Activated CD4-positive, alpha-beta T cell treated with anti-CD3 and anti-CD28 coated beads, Interleukin-2, amount 10 ng/mL, durations not matched to agents 7 days and 5 days (primary cell): ENCODE results near the gene SMIM17. TPM values are rescaled to one million over a fixed set of nuclear protein-coding genes. Genes with fewer than 3 reads are reported as not detected.

Experiments
- CTCF ChIA-PET: fragments of 350-600 bp; sonication (Branson Sonifier 250); formaldehyde crosslinking; loops from one replicate; lab custom pipeline; 2021; ENCODE audit warnings: antibody characterized with exemption; lab: Charles Lee
- POLR2A ChIA-PET: fragments of 350-600 bp; sonication (Branson Sonifier 250); formaldehyde crosslinking; loops from one replicate; lab custom pipeline; 2021; ENCODE audit warnings: antibody characterized with exemption; lab: Charles Lee
- DNase-seq: peaks from one replicate; pipeline ENCODE4 v3.0.0-alpha.2; 2020
- H3K27ac Mint-ChIP-seq: one replicate; pipeline ENCODE4 v1.8.0; 2021; ENCODE audit warnings: mild to moderate bottlenecking, moderate library complexity, mixed read lengths
- H3K27me3 Mint-ChIP-seq: one replicate; pipeline ENCODE4 v1.8.0; 2021; ENCODE audit warnings: mixed read lengths
- H3K36me3 Mint-ChIP-seq: one replicate; pipeline ENCODE4 v1.8.0; 2021; ENCODE audit warnings: low read depth, mixed read lengths
- H3K4me1 Mint-ChIP-seq: one replicate; pipeline ENCODE4 v1.8.0; 2021; ENCODE audit warnings: mixed read lengths
- H3K4me3 Mint-ChIP-seq: one replicate; pipeline ENCODE4 v1.8.0; 2021; ENCODE audit warnings: mild to moderate bottlenecking, moderate library complexity, mixed read lengths
- H3K9me3 Mint-ChIP-seq: one replicate; pipeline ENCODE4 v1.8.0; 2021; ENCODE audit warnings: mixed read lengths
- total RNA-seq, 2 experiments: library from RNA; stranded (reverse); gene quantifications; one replicate each; pipeline ENCODE4 v1.2.3, GENCODE V29; 2021

SMIM17 gene
- total RNA-seq: under 1 TPM; 0.20 to 0.25 TPM

GRCh38 chr19:56642711-56643459 is at the start of gene SMIM17:
Gene SMIM17, plus strand, starts transcription at chr19:56643159. Its CDS starts 2,509 bp downstream, at chr19:56645668.
- POLR2A ChIA-PET: no interaction called here
- H3K27me3 Mint-ChIP-seq: no peaks in the 10 kb centered on the region
- CTCF ChIA-PET: interaction anchor here (0.7 kb wide), 1 partner anchor 28 kb away, joined by 3 read pairs; no protein-coding TSS in a partner anchor
- DNase-seq: no peak
- H3K27ac Mint-ChIP-seq: no peak within 1 kb of the TSS
- H3K9me3 Mint-ChIP-seq: peaks cover 44% of the 10 kb centered on the region
- H3K4me1 Mint-ChIP-seq: no peaks in the 10 kb centered on the region
- H3K4me3 Mint-ChIP-seq: no peak within 1 kb of the TSS
- H3K36me3 Mint-ChIP-seq: peaks cover 4% of the 10 kb centered on the region

GRCh38 chr19:56594446-56594782 is 48.5 kb upstream of the SMIM17 start:
- DNase-seq: no peak
- Mint-ChIP-seq H3K27ac (peak overlapping the region; percentile 67), H3K27me3 (no peaks in the 10 kb centered on the region), H3K9me3 (peaks cover 43% of the 10 kb centered on the region), H3K4me1 (peaks cover 18% of the 10 kb centered on the region), H3K36me3 (peaks cover 32% of the 10 kb centered on the region), H3K4me3 (peak overlapping the region; percentile 96)
- ChIA-PET CTCF (no interaction called here), POLR2A (no interaction called here)

GRCh38 chr19:56594783-56595547 is 48.0 kb upstream of the SMIM17 start, which contains the start of gene ZNF71:
Gene ZNF71, plus strand, starts transcription at chr19:56595302. Its CDS starts 6,257 bp downstream, at chr19:56601559.
- H3K27ac Mint-ChIP-seq: peak within 1 kb of the TSS; percentile 89
- H3K9me3 Mint-ChIP-seq: peaks cover 43% of the 10 kb centered on the region
- H3K4me3 Mint-ChIP-seq: peak within 1 kb of the TSS; percentile 96
- no peaks in the 10 kb centered on the region for H3K27me3 Mint-ChIP-seq
- CTCF ChIA-PET: interaction anchor here (0.7 kb wide), 1 partner anchor 248 kb away, joined by 3 read pairs; no protein-coding TSS in a partner anchor
- peak; percentile 90 for DNase-seq
- POLR2A ChIA-PET: no interaction called here
- H3K36me3 Mint-ChIP-seq: peaks cover 32% of the 10 kb centered on the region
- peaks cover 18% of the 10 kb centered on the region for H3K4me1 Mint-ChIP-seq

- DNase-seq: no peak
- POLR2A ChIA-PET: no interaction called here
- Mint-ChIP-seq H3K27me3 (no peaks in the 10 kb centered on the region), H3K36me3 (peaks cover 34% of the 10 kb centered on the region), H3K4me1 (peaks cover 19% of the 10 kb centered on the region), H3K27ac (peak overlapping the region; percentile 89), H3K9me3 (peaks cover 43% of the 10 kb centered on the region), H3K4me3 (peak overlapping the region; percentile 96)
- CTCF ChIA-PET: interaction anchor here (0.7 kb wide), 1 partner anchor 248 kb away, joined by 3 read pairs; no protein-coding TSS in a partner anchor
These were observed 47.4 kb upstream of the SMIM17 start for GRCh38 chr19:56595548-56595899.

- Mint-ChIP-seq H3K4me1 (peaks cover 19% of the 10 kb centered on the region), H3K27ac (no peak overlapping the region), H3K27me3 (no peaks in the 10 kb centered on the region), H3K4me3 (no peak overlapping the region), H3K9me3 (peaks cover 46% of the 10 kb centered on the region), H3K36me3 (peaks cover 46% of the 10 kb centered on the region)
- DNase-seq: no peak
- ChIA-PET POLR2A (no interaction called here), CTCF (no interaction called here)
These were observed 46.3 kb upstream of the SMIM17 start for GRCh38 chr19:56596676-56597075.

- no peak overlapping the region for H3K4me3 Mint-ChIP-seq
- ChIA-PET CTCF (no interaction called here), POLR2A (no interaction called here)
- peaks cover 19% of the 10 kb centered on the region for H3K4me1 Mint-ChIP-seq
- no peaks in the 10 kb centered on the region for H3K27me3 Mint-ChIP-seq
- peaks cover 55% of the 10 kb centered on the region for H3K36me3 Mint-ChIP-seq
- H3K9me3 Mint-ChIP-seq: peaks cover 41% of the 10 kb centered on the region
- DNase-seq: no peak
- H3K27ac Mint-ChIP-seq: no peak overlapping the region
These were observed 45.3 kb upstream of the SMIM17 start for GRCh38 chr19:56597696-56598095.

- no peak for DNase-seq
- no peak overlapping the region for H3K4me3 Mint-ChIP-seq
- ChIA-PET POLR2A (no interaction called here), CTCF (no interaction called here)
- peaks cover 1% of the 10 kb centered on the region for H3K4me1 Mint-ChIP-seq
- H3K9me3 Mint-ChIP-seq: peaks cover 47% of the 10 kb centered on the region
- no peaks in the 10 kb centered on the region for H3K27me3 Mint-ChIP-seq
- H3K36me3 Mint-ChIP-seq: peaks cover 70% of the 10 kb centered on the region
- H3K27ac Mint-ChIP-seq: no peak overlapping the region
These were observed 41.6 kb upstream of the SMIM17 start for GRCh38 chr19:56601375-56601774.

GRCh38 chr19:56603829-56604228 is 39.1 kb upstream of the SMIM17 start:
- H3K4me1 Mint-ChIP-seq: peaks cover 1% of the 10 kb centered on the region
- H3K4me3 Mint-ChIP-seq: no peak overlapping the region
- peaks cover 57% of the 10 kb centered on the region for H3K9me3 Mint-ChIP-seq
- POLR2A ChIA-PET: no interaction called here
- no peak overlapping the region for H3K27ac Mint-ChIP-seq
- H3K36me3 Mint-ChIP-seq: peaks cover 66% of the 10 kb centered on the region
- no peaks in the 10 kb centered on the region for H3K27me3 Mint-ChIP-seq
- no peak for DNase-seq
- CTCF ChIA-PET: no interaction called here

GRCh38 chr19:56608274-56608964 is 34.5 kb upstream of the SMIM17 start:
- Mint-ChIP-seq H3K27ac (no peak overlapping the region), H3K27me3 (no peaks in the 10 kb centered on the region), H3K36me3 (peaks cover 59% of the 10 kb centered on the region), H3K9me3 (peaks cover 61% of the 10 kb centered on the region), H3K4me1 (no peaks in the 10 kb centered on the region), H3K4me3 (no peak overlapping the region)
- ChIA-PET CTCF (no interaction called here), POLR2A (no interaction called here)
- no peak for DNase-seq

GRCh38 chr19:56611288-56611687 is 31.7 kb upstream of the SMIM17 start:
- CTCF ChIA-PET: no interaction called here
- Mint-ChIP-seq H3K4me1 (no peaks in the 10 kb centered on the region), H3K27me3 (no peaks in the 10 kb centered on the region)

GRCh38 chr19:56612737-56613136 is 30.2 kb upstream of the SMIM17 start:
- Mint-ChIP-seq H3K4me1 (no peaks in the 10 kb centered on the region), H3K9me3 (peaks cover 77% of the 10 kb centered on the region), H3K27me3 (no peaks in the 10 kb centered on the region), H3K36me3 (peaks cover 76% of the 10 kb centered on the region), H3K4me3 (no peak overlapping the region), H3K27ac (no peak overlapping the region)
- POLR2A ChIA-PET: no interaction called here
- DNase-seq: no peak
- CTCF ChIA-PET: no interaction called here

More at GRCh38 chr19:56611288-56611687, 31.7 kb upstream of the SMIM17 start:
- no peak overlapping the region for H3K4me3 Mint-ChIP-seq
- H3K27ac Mint-ChIP-seq: no peak overlapping the region
- POLR2A ChIA-PET: no interaction called here
- peaks cover 67% of the 10 kb centered on the region for H3K36me3 Mint-ChIP-seq
- peaks cover 75% of the 10 kb centered on the region for H3K9me3 Mint-ChIP-seq
- DNase-seq: no peak

GRCh38 chr19:56613639-56614038 is 29.3 kb upstream of the SMIM17 start:
- Mint-ChIP-seq H3K27ac (no peak overlapping the region), H3K9me3 (peaks cover 76% of the 10 kb centered on the region), H3K4me1 (no peaks in the 10 kb centered on the region), H3K27me3 (no peaks in the 10 kb centered on the region), H3K36me3 (peaks cover 75% of the 10 kb centered on the region), H3K4me3 (no peak overlapping the region)
- CTCF ChIA-PET: interaction anchor here (0.7 kb wide), 1 partner anchor 342 kb away, joined by 3 read pairs; no protein-coding TSS in a partner anchor
- no peak for DNase-seq
- POLR2A ChIA-PET: no interaction called here

- no peak for DNase-seq
- H3K27ac Mint-ChIP-seq: no peak overlapping the region
- peaks cover 79% of the 10 kb centered on the region for H3K36me3 Mint-ChIP-seq
- CTCF ChIA-PET: no interaction called here
- H3K4me1 Mint-ChIP-seq: no peaks in the 10 kb centered on the region
- H3K27me3 Mint-ChIP-seq: no peaks in the 10 kb centered on the region
- peaks cover 70% of the 10 kb centered on the region for H3K9me3 Mint-ChIP-seq
- no peak overlapping the region for H3K4me3 Mint-ChIP-seq
- POLR2A ChIA-PET: no interaction called here
These were observed 25.4 kb upstream of the SMIM17 start for GRCh38 chr19:56617531-56617930.
